Left hindlimb (tissue), 1 donor: ENCODE measurements around the gene HKDC1.
"Not testable (repeated sequence)": the region's sequence is repeated elsewhere in the genome, so short reads cannot be mapped to it uniquely, and the experiment has no call there.

Experiments used
- DNase-seq: peaks from one replicate; pipeline ENCODE4 v3.0.0-alpha.2; 2018

HKDC1 gene

DNA sequence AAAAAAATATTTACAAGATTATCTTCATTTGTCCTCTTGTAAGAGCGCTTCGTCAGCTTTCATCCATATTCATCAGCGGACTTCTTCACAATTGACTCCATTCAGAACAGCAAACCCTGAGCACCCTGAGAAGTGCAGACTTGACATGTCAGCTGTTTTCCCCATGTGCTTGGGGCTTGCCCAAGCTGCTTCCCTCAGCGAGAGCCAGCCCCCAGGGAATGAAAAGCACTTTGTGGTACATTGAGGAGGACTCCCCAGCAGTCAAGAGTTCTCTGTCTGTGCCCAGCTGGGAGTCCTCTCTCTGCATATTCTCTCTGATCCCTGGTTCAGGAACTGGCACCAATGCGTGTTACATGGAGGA lies 22.7 kb downstream of the HKDC1 start:
- DNase-seq, result no peak

DNA sequence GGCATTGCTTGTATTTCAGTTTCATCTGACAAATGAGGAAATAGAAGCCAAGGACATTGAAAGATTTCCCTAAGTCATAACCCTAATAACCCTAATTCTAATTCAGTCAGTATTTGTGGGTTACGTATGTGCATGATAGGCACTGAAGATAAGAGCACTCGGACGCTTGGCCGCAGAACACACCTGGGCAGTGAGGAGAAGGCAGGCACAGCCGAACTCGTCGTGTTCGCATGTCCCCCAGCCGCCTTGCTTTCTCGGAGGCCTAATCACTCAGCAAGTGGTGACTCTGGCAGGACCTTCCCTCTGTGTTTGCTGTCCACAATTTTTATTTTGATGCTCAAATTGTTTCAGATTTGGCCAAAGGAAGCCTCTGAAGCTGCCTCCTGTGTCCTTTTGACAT lies 23.7 kb downstream of the HKDC1 start:
- no peak for DNase-seq

DNA sequence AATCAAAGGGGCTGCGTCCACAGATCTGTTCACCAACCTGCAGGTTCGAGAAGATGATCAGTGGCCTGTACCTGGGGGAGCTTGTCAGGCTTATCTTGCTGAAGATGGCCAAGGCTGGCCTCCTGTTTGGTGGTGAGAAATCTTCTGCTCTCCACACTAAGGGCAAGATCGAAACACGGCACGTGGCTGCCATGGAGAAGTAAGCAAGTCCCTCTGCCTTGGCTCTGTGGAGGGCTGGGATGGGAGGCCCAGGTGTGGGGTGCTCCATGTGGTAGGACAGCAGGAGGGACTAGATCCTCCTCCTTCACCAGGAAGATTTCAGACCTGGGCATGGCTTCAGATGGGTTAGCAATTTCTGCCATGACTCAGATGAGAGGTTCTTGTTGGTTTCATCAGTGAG lies 25.9 kb downstream of the HKDC1 start:
- DNase-seq, result no peak

DNA sequence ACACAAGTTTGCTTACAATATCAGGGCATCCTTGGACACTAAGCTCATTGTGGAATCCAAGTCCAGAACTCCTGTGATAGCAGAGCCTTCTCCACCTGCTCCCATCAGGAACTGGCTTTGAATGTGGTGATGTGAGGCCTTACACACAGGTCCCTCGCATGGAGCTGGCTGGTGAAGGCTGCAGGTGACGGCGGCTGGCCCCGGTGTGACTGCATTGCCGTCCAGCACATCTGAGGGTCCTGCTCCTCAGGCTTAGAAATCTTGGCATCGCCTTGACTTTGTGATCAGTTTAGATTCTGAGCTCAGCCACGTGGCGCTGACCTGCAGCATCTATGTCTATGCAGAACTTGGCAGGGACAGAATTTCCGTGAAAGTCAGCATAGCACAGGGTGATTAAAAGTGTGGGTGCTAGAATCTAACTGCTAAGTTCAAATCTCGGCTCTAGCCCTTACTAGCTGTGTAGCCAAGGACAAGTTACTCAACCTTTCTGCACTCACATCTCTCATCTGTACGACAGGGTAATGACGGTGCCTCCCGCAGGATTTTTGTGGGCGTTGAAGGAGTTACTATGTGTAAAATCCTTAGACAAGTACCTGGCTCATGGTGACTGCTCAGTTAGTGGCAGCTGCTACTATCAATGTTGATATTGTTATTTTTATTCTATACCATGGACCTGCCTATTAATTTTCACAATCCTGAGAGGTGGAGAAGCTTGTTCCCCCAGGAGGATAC lies 26.6 kb downstream of the HKDC1 start:
- DNase-seq, result no peak

DNA sequence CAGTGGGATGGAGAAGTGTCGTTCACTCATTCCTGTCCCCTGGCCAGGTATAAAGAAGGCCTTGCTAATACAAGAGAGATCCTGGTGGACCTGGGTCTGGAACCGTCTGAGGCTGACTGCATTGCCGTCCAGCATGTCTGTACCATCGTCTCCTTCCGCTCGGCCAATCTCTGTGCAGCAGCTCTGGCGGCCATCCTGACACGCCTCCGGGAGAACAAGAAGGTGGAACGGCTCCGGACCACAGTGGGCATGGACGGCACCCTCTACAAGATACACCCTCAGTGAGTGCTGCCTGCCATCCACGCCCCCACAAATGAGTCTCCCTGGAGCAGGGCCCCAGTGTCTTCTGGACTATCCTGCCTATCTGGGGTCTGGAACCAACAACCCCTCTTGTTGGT lies 27.2 kb downstream of the HKDC1 start:
- DNase-seq, result no peak

DNA sequence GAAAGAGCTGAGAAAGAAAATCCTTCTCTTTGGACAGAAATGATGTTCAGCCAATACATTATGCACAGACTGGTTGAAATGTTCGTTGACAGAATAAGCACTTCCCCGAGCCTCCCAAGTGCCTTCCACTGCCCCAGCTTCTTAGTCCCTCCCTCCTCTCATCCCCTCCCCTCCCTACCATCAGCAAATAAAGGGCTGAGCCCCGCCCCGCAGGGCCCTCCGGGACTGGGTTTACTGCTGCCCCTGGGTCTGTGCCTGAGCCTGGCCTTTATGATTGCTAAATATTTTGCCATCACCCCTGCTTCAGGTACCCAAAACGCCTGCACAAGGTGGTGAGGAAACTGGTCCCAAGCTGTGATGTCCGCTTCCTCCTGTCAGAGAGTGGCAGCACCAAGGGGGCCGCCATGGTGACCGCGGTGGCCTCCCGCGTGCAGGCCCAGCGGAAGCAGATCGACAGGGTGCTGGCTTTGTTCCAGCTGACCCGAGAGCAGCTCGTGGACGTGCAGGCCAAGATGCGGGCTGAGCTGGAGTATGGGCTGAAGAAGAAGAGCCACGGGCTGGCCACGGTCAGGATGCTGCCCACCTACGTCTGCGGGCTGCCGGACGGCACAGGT lies 28.1 kb downstream of the HKDC1 start:
- DNase-seq, result no peak

DNA sequence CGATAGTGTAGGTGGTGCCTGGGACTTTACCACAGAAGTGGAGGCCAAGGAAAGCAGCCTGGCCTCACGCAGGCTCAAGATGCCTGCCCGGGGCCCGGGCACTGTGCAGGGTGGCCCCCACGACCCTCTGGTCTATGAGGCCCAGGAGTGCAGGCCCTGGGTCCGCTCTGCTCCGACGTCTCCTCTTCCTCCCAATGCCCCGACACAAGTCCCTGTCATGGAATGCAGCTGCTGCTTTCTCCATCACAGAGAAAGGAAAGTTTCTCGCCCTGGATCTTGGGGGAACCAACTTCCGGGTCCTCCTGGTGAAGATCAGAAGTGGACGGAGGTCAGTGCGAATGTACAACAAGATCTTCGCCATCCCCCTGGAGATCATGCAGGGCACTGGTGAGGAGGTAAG lies 29.9 kb downstream of the HKDC1 start:
- DNase-seq, result no peak

DNA sequence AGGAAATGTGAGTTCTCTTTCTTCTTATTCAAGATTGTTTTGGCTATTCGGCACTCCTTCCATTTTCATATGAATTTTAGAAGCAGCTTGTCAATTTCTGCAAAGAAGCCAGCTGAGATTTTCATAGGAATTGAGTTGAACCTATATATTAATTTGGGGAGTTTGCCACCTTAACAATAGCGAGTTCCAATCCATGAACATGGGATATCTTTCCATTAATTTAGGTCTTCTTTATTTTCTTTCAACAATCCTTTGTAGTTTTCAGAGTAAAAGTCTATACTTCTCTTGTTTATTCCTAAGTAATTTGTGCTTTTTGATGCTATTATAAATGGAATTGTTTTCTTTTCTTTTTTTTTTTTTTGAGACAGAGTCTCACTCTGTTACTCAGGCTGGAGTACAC lies 31.3 kb downstream of the HKDC1 start:
- DNase-seq, result not testable (repeated sequence)

DNA sequence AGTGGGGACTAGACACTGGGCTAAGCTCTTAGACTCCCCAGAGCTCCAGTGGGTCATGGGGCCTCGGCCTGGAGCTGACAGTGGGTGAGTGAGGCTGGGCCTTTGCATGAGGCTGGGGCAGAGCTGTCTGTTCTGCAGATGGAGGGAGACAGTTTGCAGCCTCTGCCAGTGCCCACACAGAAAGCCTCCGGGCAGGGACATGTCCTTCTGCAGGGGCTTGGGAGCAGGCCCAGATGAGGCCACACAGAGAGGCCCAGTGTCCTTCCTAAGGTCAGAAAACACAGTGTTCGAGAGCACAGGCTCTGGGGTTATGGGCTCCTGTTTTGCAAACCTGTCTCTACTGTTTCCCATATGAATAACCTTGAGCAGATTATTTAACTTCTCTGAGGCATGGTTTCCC lies 33.0 kb downstream of the HKDC1 start:
- no peak for DNase-seq

DNA sequence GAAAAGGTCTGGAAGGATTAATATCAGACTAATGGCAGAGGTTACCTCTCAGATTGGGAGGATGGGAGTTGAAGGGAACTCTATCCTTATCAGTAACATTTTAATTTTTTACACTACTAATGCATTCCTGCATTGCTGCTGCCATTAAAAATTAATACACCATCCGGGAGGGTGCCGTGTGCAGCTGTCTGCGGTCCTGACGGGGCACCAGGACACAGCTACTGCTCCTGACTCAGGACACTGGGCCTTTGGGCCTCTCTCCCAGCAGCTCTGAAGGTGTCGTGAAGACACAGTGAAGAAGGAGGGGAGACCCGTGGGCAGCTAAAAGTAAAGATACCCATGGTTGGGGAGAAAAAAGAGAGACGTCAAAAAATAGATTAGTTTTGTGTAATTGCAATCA lies 34.7 kb downstream of the HKDC1 start:
- no peak for DNase-seq

DNA sequence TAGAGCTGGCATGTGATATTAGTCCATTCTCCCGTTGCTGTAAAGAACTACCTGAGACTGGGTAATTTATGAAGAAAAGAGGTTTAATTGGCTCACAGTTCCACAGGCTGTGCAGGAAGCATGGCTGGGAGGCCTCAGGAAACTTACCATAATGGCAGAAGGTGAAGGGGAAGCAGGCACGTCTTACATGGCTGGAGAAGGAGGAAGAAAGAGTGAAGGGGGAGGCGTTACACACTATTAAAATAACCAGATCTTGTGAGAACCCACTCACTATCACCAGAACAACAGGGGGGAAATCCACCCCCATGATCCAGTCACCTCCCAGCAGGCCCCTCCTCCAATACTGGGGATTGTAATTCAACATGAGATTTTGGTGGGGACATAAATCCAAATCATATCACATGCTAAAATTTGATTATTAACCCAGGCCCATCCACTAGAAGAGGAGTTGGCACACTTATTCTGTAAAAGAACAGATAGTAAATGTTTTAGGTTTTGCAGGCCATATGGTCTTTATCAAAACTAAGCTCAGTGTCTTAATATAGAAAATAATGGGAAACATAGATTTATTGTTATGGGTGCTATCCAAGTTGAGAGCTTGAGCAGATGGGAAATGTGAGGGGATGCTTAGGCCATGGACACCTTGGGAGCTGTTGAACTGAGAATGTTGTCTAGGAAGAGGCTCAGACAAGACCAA lies 39.6 kb downstream of the HKDC1 start:
- no peak for DNase-seq

DNA sequence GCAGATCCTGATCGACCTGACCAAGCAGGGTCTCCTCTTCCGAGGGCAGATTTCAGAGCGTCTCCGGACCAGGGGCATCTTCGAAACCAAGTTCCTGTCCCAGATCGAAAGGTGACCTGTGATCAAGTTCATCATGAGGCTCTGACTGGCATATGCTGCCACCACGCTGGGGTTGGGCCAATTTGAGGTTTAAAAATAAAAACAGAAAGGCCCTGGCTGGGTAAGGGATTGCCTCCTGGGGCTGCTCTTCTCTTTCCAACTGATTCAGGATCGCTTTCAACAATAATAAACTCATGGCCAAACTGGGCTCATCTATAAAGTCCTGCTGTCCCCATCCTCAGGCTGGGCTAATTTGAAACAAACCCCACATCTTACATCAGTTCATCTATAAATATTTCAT lies 41.1 kb downstream of the HKDC1 start:
- DNase-seq, result no peak

DNA sequence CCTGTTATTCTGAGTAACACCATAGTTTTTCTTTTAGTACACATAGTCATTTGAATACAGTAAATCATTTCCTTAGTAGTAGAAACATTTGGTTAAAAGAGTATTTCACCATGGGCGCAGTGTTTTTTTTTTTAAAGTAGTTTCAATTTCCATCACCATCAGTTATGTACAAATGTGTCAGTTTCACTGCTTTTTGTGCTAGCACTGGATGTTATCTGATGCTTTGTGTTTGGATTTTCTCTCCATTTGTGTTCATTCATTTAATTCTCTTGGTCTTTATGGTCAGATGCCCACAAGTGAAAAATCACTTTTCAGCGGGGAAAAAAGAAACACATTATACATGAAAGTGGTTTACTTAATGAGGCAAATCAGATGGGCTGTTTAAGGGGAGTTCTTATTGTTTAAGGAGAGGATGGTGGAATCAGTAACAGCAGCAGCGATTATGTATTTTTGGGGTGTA lies 42.2 kb downstream of the HKDC1 start:
- DNase-seq, result no peak

DNA sequence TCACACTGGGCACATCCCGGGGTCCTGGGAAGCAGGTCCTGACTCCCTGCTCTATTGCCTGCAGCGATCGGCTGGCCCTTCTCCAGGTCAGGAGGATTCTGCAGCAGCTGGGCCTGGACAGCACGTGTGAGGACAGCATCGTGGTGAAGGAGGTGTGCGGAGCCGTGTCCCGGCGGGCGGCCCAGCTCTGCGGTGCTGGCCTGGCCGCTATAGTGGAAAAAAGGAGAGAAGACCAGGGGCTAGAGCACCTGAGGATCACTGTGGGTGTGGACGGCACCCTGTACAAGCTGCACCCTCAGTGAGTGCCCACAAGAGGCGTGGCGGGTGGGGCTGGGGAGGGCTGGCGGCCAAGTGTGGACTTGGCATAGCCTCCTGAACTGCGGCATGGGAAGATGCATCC lies 45.4 kb downstream of the HKDC1 start:
- no peak for DNase-seq

DNA sequence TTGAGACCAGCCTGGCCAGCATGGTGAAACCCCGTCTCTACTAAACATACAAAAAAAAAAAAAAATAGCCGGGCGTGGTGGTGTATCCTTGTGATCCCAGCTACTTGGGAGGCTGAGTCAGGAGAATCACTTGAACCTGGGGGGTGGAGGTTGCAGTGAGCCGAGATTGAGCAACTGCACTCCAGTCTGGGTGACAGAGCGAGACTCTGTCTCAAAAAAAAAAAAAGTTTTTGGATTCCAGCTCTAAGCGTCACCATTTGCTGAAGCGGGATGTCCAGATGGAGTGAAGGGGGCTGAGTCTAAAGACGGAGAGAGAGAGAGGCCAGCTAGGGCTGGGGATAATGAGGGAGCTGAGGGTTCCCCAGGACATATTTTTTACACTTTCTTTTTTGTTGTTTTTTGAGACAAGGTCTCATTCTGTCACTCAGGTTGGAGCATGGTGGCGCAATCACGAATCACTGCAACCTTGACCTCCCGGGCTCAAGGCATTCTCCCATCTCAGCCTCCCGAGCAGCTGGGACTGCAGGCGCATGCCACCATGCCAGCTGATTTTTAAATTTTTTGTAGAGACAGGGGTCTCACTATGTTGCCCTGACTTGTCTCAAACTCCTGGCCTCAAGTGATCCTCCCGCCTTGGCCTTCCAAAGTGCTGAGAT lies 48.8 kb downstream of the HKDC1 start:
- no peak for DNase-seq

DNA sequence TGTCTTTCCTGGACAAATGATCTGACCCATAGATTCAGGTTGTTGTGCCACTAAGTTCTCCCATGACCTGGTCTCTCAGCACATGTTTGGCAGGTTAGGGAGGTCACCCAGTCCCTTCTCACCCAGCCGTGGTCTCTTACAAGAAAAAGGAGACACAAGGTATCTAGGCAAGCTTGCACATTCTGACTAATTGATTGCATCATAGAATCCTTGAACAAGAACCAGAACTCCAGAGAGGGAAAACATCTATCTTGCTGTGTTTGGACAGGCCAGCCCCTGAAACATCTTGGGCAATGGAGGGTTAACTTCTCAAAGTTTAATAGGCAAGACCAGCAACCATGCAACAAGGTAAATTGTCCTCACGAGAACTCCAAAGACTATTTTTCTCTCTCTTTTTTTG lies 49.6 kb downstream of the HKDC1 start:
- DNase-seq, result no peak

DNA sequence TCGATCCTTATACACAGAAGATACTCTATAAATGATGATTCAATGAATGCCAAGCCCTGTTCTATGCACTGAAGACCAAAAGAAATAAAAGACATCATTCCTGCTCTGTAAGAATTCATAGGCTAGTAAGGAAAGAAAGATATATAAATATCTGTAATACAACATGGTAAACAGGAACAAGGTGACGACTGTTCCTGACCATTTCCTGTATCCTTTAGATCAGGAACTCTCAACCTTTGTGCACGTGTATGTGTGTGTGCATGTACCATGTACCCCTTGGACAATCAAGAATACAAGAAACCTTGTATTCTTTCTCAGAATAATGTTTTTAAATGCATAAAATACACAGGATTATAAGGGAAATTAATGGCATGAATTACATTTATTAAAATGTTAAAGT lies 50.9 kb downstream of the HKDC1 start:
- no peak for DNase-seq

DNA sequence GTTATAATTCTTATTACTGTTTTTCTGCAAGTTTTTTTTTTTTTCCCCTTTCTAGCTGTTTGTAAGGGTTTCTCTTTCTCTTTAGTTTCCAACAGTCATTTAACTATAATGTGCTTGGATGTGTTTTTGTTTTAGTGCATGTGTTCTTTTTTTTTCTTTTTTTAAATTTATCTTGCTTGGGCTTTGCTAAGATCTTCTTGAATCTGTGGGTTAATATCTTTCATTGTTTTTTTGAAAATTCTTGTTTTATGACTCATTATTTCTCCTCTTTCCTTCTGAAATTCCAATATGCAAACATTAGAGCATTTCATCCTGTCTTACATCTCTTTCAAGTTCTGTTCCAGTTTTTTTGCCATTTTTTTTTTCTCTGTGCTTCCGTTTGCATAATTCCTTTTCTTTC lies 52.5 kb downstream of the HKDC1 start:
- no peak for DNase-seq

DNA sequence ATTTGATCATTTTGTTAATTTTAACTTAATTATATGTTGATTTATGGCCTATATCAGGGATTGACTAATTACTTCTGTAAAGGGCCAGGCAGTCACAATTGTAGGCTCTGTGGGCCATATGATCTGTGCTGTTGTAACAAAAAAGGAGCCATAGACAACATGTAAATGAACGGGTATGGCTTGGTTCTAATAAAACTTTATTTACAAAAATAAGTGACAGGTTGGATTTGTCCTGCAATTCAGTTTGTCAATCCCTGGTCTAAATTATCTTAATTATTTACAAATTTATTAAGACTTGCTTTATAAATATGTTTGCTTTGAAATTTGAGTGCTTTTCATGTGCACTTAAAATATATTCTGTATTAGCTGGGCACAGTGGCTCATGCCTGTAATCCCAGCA lies 55.3 kb downstream of the HKDC1 start:
- no peak for DNase-seq

DNA sequence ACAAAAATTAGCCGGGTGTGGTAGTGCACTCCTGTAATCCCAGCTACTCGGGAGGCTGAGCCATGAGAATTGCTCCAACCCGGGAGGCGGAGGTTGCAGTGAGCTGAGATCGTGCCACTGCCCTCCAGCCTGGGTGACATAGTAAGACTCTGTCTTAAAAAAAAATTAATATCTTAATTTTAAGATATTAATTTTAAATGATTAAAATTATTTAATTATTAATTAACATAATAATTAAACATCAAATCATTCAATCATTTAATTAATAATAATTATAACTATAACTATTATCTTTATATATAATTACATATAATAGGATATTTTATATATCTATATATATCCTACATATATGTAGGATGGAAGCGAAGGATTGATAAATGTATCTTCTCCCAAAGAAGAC lies 56.4 kb downstream of the HKDC1 start:
- DNase-seq, result no peak

DNA sequence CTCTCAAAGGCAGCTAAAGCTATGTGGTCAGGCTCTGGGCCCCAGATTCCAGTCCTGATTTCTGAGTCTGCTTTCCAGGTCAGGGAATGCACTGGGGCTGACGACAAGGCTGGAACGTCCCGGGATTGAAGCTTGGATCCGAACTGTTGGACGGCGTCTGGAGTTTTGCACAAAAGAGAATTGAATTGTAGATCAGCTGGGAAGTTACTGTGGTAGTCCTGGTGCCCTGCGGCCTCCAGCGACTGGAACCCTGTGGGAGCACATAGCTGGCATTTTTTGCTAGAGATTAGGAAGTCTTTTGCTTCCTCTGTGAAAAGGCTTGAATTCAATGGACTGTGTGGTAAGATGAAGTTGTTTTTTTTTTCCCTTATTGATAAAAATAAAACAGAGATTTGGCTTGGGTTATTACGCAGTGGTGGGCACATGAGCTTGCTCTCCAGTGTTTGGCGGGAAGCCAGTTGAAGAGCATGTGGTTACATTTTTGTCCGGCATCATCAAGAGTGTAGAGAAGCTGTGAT lies 58.4 kb downstream of the HKDC1 start, which contains the start of gene HK1:
Gene HK1, plus strand, starts transcription at position 51 of the 518 bp plus-strand sequence.
- no peak for DNase-seq

DNA sequence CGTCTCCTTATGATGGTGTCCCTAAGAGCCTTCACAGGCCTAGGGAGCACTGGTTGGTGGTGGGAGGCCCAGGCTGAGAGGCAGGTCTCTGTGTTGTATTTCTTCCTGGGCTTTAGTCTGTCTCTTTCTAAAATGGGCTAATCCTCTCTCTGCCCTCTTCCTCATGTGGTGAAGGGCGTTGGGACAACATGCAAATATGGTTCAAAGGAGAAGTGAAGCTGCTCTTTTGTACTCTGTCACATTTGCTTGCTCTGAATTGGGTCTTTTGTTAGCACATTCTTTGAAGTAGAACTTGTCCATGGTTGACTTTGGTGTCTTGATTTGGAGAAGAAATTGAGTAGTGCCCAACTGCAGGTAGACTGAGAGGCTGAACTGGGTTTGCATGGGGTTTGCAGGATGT lies 59.0 kb downstream of the HKDC1 start:
- DNase-seq, result no peak
